GM23248 (cell line): ENCODE results near the gene EMC9. TPM values are rescaled to one million over a fixed set of nuclear protein-coding genes. Genes with fewer than 3 reads are reported as not detected.

ENCODE experiments used
- DNase-seq: peaks from one replicate; pipeline ENCODE4 v3.0.0-alpha.2; 2015
- H2AFZ ChIP-seq: fragments of 200-600 bp; sonication (generic); 2 replicates; pipeline ENCODE4 v1.6.1; 2016; ENCODE audit warnings: antibody characterized with exemption
- H3F3A ChIP-seq: fragments of 200-600 bp; sonication (generic); 2 replicates; pipeline ENCODE4 v1.6.1; 2016; ENCODE audit warnings: mild to moderate bottlenecking, antibody characterized with exemption, mixed run types; ENCODE audit not compliant: insufficient read depth
- H3K27ac ChIP-seq: fragments of 200-600 bp; sonication (generic); 2 replicates; pipeline ENCODE4 v1.5.1; 2016; ENCODE audit warnings: mild to moderate bottlenecking
- H3K27me3 ChIP-seq: fragments of 200-600 bp; sonication (generic); replicated peaks from 2 replicates; pipeline ENCODE4 v1.6.1; 2016; ENCODE audit warnings: mild to moderate bottlenecking; ENCODE audit not compliant: insufficient read depth
- H3K36me3 ChIP-seq: fragments of 200-600 bp; sonication (generic); 2 replicates; pipeline ENCODE4 v1.6.1; 2016; ENCODE audit warnings: low read depth, mild to moderate bottlenecking
- H3K4me1 ChIP-seq: fragments of 200-600 bp; sonication (generic); 2 replicates; pipeline ENCODE4 v1.6.1; 2016; ENCODE audit warnings: mild to moderate bottlenecking; ENCODE audit not compliant: insufficient read depth
- H3K4me2 ChIP-seq: fragments of 200-600 bp; sonication (generic); one replicate; pipeline ENCODE4 v1.6.1; 2016; ENCODE audit warnings: mild to moderate bottlenecking; ENCODE audit not compliant: unreplicated experiment
- H3K4me3 ChIP-seq: fragments of 200-600 bp; sonication (generic); 2 replicates; pipeline ENCODE4 v1.5.1; 2016; ENCODE audit warnings: mild to moderate bottlenecking
- H3K79me2 ChIP-seq: fragments of 200-600 bp; sonication (generic); 2 replicates; pipeline ENCODE4 v1.6.1; 2016; ENCODE audit warnings: mild to moderate bottlenecking; ENCODE audit not compliant: insufficient read depth
- H3K9ac ChIP-seq: fragments of 200-600 bp; sonication (generic); 2 replicates; pipeline ENCODE4 v1.6.1; 2016; ENCODE audit warnings: mild to moderate bottlenecking
- H3K9me2 ChIP-seq: fragments of 200-600 bp; sonication (generic); 2 replicates; pipeline ENCODE4 v1.6.1; 2016; ENCODE audit warnings: mixed run types, mild to moderate bottlenecking, moderate library complexity; ENCODE audit not compliant: insufficient read depth
- H3K9me3 ChIP-seq: fragments of 200-600 bp; sonication (generic); one replicate; pipeline ENCODE4 v1.6.1; 2017; ENCODE audit warnings: low read depth
- H4K20me1 ChIP-seq: fragments of 200-600 bp; sonication (generic); 2 replicates; pipeline ENCODE4 v1.6.0; 2016; ENCODE audit not compliant: insufficient read depth
- EZH2 ChIP-seq: fragments of 200-600 bp; sonication (generic); IDR thresholded peaks from 2 replicates; pipeline ENCODE4 v1.6.1; 2018; ENCODE audit warnings: antibody characterized with exemption, mild to moderate bottlenecking; ENCODE audit not compliant: insufficient read depth, poor library complexity, severe bottlenecking
- EZH2phosphoT487 ChIP-seq: fragments of 200-600 bp; sonication (generic); IDR thresholded peaks from 2 replicates; pipeline ENCODE4 v1.6.1; 2018; ENCODE audit warnings: antibody characterized with exemption, moderate library complexity, mild to moderate bottlenecking, low read depth; ENCODE audit not compliant: insufficient read depth
- WGBS, 2 experiments: methylation state at CpG; one replicate each; pipeline ENCODE4 v1.1.6; 2015 to 2017; ENCODE audit warnings: low lambda C conversion rate in 2 of 2, low coverage in 1 of 2; ENCODE audit errors: missing lambda C conversion rate in 2 of 2; 5-methylcytosine and 5-hydroxymethylcytosine counted together
- in situ Hi-C: fragments of 300-500 bp; cut with MboI; formaldehyde crosslinking; loops from 2 replicates; pipeline ENCODE4 v1.15.0; 2020
- polyA plus RNA-seq: library from polyadenylated mRNA; unstranded; fragments of >200 nt; fragmentation: Nextera tagmentation; extraction: Ambion mirVana; gene quantifications from 2 replicates; pipeline ENCODE4 v1.2.1, GENCODE V29; 2016
- total RNA-seq: library from RNA; depleted of rRNA; stranded (reverse); fragments of >200 nt; shearing (Covaris generic); gene quantifications from 2 replicates; pipeline ENCODE4 v1.2.3, GENCODE V29; 2014

EMC9 gene
- total and polyA plus RNA-seq, 2 experiments from 2014 or later = 22.9 to 27.4 TPM

- in situ Hi-C loops = no loop called here
- H3K4me2 ChIP-seq = no peak overlapping the region
- no peaks in the 10 kb centered on the region for H3K9me3 ChIP-seq
- no peaks in the 10 kb centered on the region for H4K20me1 ChIP-seq
- peaks cover 6% of the 10 kb centered on the region for H3K79me2 ChIP-seq
- H3K27ac ChIP-seq = no peak overlapping the region
- H3K36me3 ChIP-seq = peaks cover 31% of the 10 kb centered on the region
- H3K9ac ChIP-seq = no peak overlapping the region
- H3K9me2 ChIP-seq = no peaks in the 10 kb centered on the region
- WGBS, 2 experiments = 95 to 100% methylated on average over 10 of the region's 10 CpGs
- no peak overlapping the region for H2AFZ ChIP-seq
- H3K4me1 ChIP-seq = no peaks in the 10 kb centered on the region
- TF ChIP-seq EZH2 = no peak
- TF ChIP-seq EZH2phosphoT487 = no peak
- no peak for DNase-seq
- H3K4me3 ChIP-seq = no peak overlapping the region
- no peaks in the 10 kb centered on the region for H3K27me3 ChIP-seq
- H3F3A ChIP-seq = peaks cover 15% of the 10 kb centered on the region; the same call in 1 of the 2 replicates
Measured at GRCh38 chr14:24155100-24155499, 13.7 kb upstream of the EMC9 start.

DNA sequence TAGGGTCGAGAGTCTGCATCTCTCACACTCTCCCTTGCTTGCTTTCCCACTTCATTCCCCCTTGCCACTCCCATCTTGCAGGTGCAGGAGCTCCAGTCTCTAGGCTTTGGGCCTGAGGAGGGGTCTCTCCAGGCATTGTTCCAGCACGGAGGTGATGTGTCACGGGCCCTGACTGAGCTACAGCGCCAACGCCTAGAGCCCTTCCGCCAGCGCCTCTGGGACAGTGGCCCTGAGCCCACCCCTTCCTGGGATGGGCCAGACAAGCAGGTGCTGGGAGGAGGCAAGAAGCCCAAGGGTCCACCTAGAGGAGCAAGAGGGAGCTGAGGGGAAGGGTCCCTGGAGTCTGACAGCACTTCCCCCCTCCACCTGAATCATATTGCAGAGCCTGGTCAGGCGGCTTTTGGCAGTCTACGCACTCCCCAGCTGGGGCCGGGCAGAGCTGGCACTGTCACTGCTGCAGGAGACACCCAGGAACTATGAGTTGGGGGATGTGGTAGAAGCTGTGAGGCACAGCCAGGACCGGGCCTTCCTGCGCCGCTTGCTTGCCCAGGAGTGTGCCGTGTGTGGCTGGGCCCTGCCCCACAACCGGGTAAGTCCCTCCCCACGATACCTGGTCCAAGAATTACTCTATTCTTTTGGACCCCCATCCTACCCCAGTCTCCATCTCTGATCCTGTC, 10.2 kb upstream of the EMC9 start:
- Histone ChIP-seq H3K36me3 (peaks cover 39% of the 10 kb centered on the region), H2AFZ (no peak overlapping the region), H3K9me3 (no peaks in the 10 kb centered on the region), H3F3A (no peaks in the 10 kb centered on the region), H4K20me1 (no peaks in the 10 kb centered on the region), H3K4me3 (no peak overlapping the region), H3K9me2 (no peaks in the 10 kb centered on the region), H3K4me2 (no peak overlapping the region), H3K4me1 (0 out of 2 replicates have a peak, but pooled peaks cover 6% of the 10 kb centered on the region), H3K79me2 (peaks cover 34% of the 10 kb centered on the region), H3K9ac (no peak overlapping the region), H3K27me3 (no peaks in the 10 kb centered on the region), H3K27ac (no peak overlapping the region)
- no peak for DNase-seq
- in situ Hi-C loops = no loop called here
- WGBS, 2 experiments = 85 to 87% methylated on average over 15 to 16 of the region's 16 CpGs
- no peak for TF ChIP-seq EZH2
- no peak for TF ChIP-seq EZH2phosphoT487

GRCh38 chr14:24150993-24151392, 9.6 kb upstream of the EMC9 start:
- Histone ChIP-seq H3K4me2 (no peak overlapping the region), H3K9me3 (no peaks in the 10 kb centered on the region), H3K9me2 (no peaks in the 10 kb centered on the region), H3K4me1 (peaks cover 6% of the 10 kb centered on the region; the same call in 1 of the 2 replicates), H3K79me2 (peaks cover 34% of the 10 kb centered on the region), H3K4me3 (no peak overlapping the region), H2AFZ (no peak overlapping the region), H3F3A (peaks cover 3% of the 10 kb centered on the region; the same call in 1 of the 2 replicates), H3K9ac (no peak overlapping the region), H4K20me1 (no peaks in the 10 kb centered on the region), H3K36me3 (peaks cover 34% of the 10 kb centered on the region), H3K27ac (no peak overlapping the region), H3K27me3 (no peaks in the 10 kb centered on the region)
- 85 to 91% methylated on average over 9 of the region's 9 CpGs for WGBS, 2 experiments
- TF ChIP-seq EZH2phosphoT487 (no peak), EZH2 (no peak)
- in situ Hi-C loops = no loop called here
- no peak for DNase-seq

DNA sequence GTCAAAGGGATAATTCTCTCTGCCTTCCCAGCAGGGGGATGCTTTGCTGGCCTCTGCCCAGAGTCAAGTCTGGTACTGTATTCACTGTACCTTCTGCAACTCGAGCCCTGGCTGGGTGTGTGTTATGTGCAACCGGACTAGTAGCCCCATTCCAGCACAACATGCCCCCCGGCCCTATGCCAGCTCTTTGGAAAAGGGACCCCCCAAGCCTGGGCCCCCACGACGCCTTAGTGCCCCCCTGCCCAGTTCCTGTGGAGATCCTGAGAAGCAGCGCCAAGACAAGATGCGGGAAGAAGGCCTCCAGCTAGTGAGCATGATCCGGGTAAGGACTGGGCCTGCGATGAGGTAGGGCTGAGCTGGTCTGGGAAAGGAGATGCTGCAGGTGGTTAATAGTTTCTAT, 9.2 kb upstream of the EMC9 start:
- TF ChIP-seq EZH2 (no peak), EZH2phosphoT487 (no peak)
- DNase-seq = no peak
- Histone ChIP-seq H3K36me3 (peaks cover 30% of the 10 kb centered on the region), H3K9me2 (no peaks in the 10 kb centered on the region), H3K4me3 (no peak overlapping the region), H4K20me1 (no peaks in the 10 kb centered on the region), H3F3A (peaks cover 8% of the 10 kb centered on the region), H3K27me3 (no peaks in the 10 kb centered on the region), H3K4me1 (peaks cover 11% of the 10 kb centered on the region), H3K4me2 (no peak overlapping the region), H2AFZ (no peak overlapping the region), H3K9me3 (no peaks in the 10 kb centered on the region), H3K27ac (no peak overlapping the region), H3K9ac (no peak overlapping the region), H3K79me2 (peaks cover 37% of the 10 kb centered on the region)
- WGBS, 2 experiments = 93 to 95% methylated on average over 9 of the region's 9 CpGs
- in situ Hi-C loops = no loop called here
